ENCODE data around the gene SYT5.
A peak's percentile ranks its signal among the peaks of the same experiment; 100 is the strongest.

Gene SYT5

GRCh38 chr19:55149078-55150003 is 30.7 kb downstream of the SYT5 start, which contains the start of gene TNNT1:
TSS of gene TNNT1 (minus strand) at chr19:55149206. CDS start at chr19:55147157, 2,049 bp downstream.
- no peak for DNase-seq (ENCODE audit: extremely low spot score)
- no peak for TF ChIP-seq CTCF (IDR thresholded peaks at IDR 0.05; ENCODE audit: control extremely low read depth, extremely low read depth, low read depth, missing control alignments)
- CTCF ChIA-PET, result interaction anchor here (1.2 kb wide), 1 partner anchor 13 kb away, joined by 3 read pairs; no protein-coding TSS in a partner anchor
- POLR2A ChIA-PET, result no interaction called here

- POLR2A ChIA-PET, result no interaction called here
- TF ChIP-seq CTCF (IDR thresholded peaks at IDR 0.05; ENCODE audit: control extremely low read depth, extremely low read depth, low read depth, missing control alignments), result no peak
- CTCF ChIA-PET, result interaction anchor here (0.9 to 1.7 kb wide), 5 partner anchors 11 to 237 kb away, joined by 3 to 10 read pairs (median 3); partner anchors contain the start of gene TMEM238
- DNase-seq (ENCODE audit: extremely low spot score), result no peak
These were observed 32.4 kb downstream of the SYT5 start for GRCh38 chr19:55147545-55148251.

- ChIA-PET CTCF (interaction anchor here (0.9 to 1.7 kb wide), 6 partner anchors 10 to 238 kb away, joined by 3 to 10 read pairs (median 3); partner anchors contain the start of gene TMEM238), POLR2A (interaction anchor here (0.6 kb wide), 1 partner anchor 164 kb away, joined by 3 read pairs; no protein-coding TSS in a partner anchor)
- no peak for TF ChIP-seq CTCF (IDR thresholded peaks at IDR 0.05; ENCODE audit: control extremely low read depth, extremely low read depth, low read depth, missing control alignments)
- DNase-seq (ENCODE audit: extremely low spot score), result peak; percentile 31
These were observed 33.3 kb downstream of the SYT5 start for GRCh38 chr19:55146705-55147273.

- POLR2A ChIA-PET, result interaction anchor here (0.6 kb wide), 1 partner anchor 164 kb away, joined by 3 read pairs; no protein-coding TSS in a partner anchor
- CTCF ChIA-PET, result interaction anchor here (1.4 kb wide), 1 partner anchor 14 kb away, joined by 6 read pairs; no protein-coding TSS in a partner anchor
- peak; percentile 47 for TF ChIP-seq CTCF (IDR thresholded peaks at IDR 0.05; ENCODE audit: control extremely low read depth, extremely low read depth, low read depth, missing control alignments)
- peak; percentile 69 for DNase-seq (ENCODE audit: extremely low spot score)
These were observed 33.9 kb downstream of the SYT5 start for GRCh38 chr19:55146078-55146704.

GRCh38 chr19:55145232-55145631 is 34.9 kb downstream of the SYT5 start:
- ChIA-PET POLR2A (no interaction called here), CTCF (interaction anchor here (1.4 kb wide), 1 partner anchor 15 kb away, joined by 6 read pairs; no protein-coding TSS in a partner anchor)
- DNase-seq (ENCODE audit: extremely low spot score), result no peak
- no peak for TF ChIP-seq CTCF (IDR thresholded peaks at IDR 0.05; ENCODE audit: control extremely low read depth, extremely low read depth, low read depth, missing control alignments)
